ENCODE results near the gene TLX3.

Gene TLX3

GRCh38 chr5:171314728-171315385 is 5.8 kb downstream of the TLX3 start:
- no peak overlapping the region for H3K4me3 ChIP-seq (ENCODE audit: control insufficient read depth, low read depth, low read length)
- DNase-seq (ENCODE audit: low read depth) = no peak
- no peak for TF ChIP-seq CTCF (conservative IDR thresholded peaks at IDR 0.05; ENCODE audit: control insufficient read depth, insufficient read depth, low read depth, low read length)

GRCh38 chr5:171315386-171315891 is 6.4 kb downstream of the TLX3 start:
- no peak for TF ChIP-seq CTCF (conservative IDR thresholded peaks at IDR 0.05; ENCODE audit: control insufficient read depth, insufficient read depth, low read depth, low read length)
- no peak overlapping the region for H3K4me3 ChIP-seq (ENCODE audit: control insufficient read depth, low read depth, low read length)
- no peak for DNase-seq (ENCODE audit: low read depth)

GRCh38 chr5:171315925-171316257 is 6.8 kb downstream of the TLX3 start:
- no peak overlapping the region for H3K4me3 ChIP-seq (ENCODE audit: control insufficient read depth, low read depth, low read length)
- TF ChIP-seq CTCF (conservative IDR thresholded peaks at IDR 0.05; ENCODE audit: control insufficient read depth, insufficient read depth, low read depth, low read length) = no peak
- DNase-seq (ENCODE audit: low read depth) = no peak

DNA sequence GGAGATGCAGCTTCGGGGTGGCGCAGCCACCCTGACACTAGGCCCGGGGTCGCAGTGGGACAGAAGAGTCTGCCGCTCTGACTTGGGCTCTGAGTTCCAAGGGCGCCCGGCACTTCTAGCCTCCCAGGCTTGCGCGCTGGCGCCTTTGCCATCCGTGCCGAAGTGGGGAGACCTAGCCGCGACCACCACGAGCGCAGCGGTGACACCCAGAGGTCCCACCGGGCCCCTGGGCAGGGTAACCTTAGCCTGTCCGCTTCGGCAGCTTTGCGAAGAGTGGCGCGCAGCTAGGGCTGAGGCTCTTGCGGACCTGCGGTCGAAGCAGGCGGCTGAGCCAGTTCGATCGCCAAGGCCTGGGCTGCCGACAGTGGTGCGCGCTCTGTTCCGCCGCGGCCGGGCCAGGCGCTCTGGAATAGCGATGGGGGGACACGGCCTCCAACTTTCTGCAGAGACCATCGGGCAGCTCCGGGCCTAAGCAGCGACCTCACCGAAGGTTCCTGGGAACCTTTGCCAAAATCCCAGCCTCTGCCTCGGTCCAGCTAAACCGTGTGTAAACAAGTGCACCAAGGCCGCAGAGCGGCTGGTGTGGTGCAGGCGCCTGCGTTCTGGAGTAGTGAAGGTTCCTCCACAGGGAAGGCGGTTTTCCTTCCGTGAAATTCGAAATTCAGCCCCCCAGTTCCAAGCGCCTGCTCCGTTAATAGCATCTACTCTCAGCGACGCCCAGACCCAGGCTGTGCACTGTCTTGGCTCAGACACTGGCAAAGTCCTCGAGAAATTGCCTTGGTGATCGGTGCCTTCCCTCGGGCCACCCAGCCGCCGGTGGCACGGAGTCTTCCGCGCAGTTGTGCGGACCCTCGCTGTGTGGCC is 7.4 kb downstream of the TLX3 start:
- TF ChIP-seq CTCF (conservative IDR thresholded peaks at IDR 0.05; ENCODE audit: control insufficient read depth, insufficient read depth, low read depth, low read length) = no peak
- H3K4me3 ChIP-seq (ENCODE audit: control insufficient read depth, low read depth, low read length) = no peak overlapping the region
- no peak for DNase-seq (ENCODE audit: low read depth)

DNA sequence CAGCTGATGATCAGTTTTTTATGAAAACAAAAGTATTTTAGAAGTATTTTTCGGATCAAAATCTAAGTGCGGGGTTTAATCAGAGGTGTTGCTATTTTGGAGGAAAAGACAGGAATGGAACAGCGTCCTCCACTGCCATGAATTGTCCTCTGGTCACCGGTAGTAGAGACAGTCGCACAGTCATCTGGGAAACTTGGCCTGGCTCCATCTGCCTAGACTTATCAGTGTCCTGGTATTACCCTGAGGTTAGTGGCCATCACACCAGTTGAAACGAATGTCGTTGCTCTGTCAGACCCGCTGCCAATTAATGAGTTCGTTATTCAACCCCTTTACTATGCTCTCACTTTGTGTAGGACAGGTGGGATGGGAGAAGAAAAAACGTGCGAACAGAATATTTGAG is 8.2 kb downstream of the TLX3 start:
- no peak for DNase-seq (ENCODE audit: low read depth)
- no peak overlapping the region for H3K4me3 ChIP-seq (ENCODE audit: control insufficient read depth, low read depth, low read length)
- TF ChIP-seq CTCF (conservative IDR thresholded peaks at IDR 0.05; ENCODE audit: control insufficient read depth, insufficient read depth, low read depth, low read length) = no peak

- H3K4me3 ChIP-seq (ENCODE audit: control insufficient read depth, low read depth, low read length) = no peak overlapping the region
- DNase-seq (ENCODE audit: low read depth) = no peak
- no peak for TF ChIP-seq CTCF (conservative IDR thresholded peaks at IDR 0.05; ENCODE audit: control insufficient read depth, insufficient read depth, low read depth, low read length)
These were observed 9.0 kb downstream of the TLX3 start for GRCh38 chr5:171318026-171318425.

Data from fibroblast of mammary gland (primary cell).